Measurements from ENCODE around the gene GLTPD2. TPM values are rescaled to one million over a fixed set of nuclear protein-coding genes. Genes with fewer than 3 reads are reported as not detected.

GLTPD2 gene
- total and polyA plus RNA-seq, 10 of the 15 experiments (the other 5 are each of a cell fraction or from before 2014, with no cell fraction given): 0.16 to 0.34 TPM; not detected in 8

- no peak for TF ChIP-seq BRCA1 (IDR thresholded peaks at IDR 0.05; ENCODE audit: low read depth, low read length)
- TF ChIP-seq KLF5 (IDR thresholded peaks at IDR 0.05; ENCODE audit: partially characterized antibody): no peak
- TF ChIP-seq POLR2AphosphoS2 (IDR thresholded peaks at IDR 0.05; ENCODE audit: low read depth, low read length): no peak
- TF ChIP-seq RUNX3 (IDR thresholded peaks at IDR 0.05; ENCODE audit: low read length): no peak
- no peak for TF ChIP-seq FOXK2 (IDR thresholded peaks at IDR 0.05)
- TF ChIP-seq HDGF (IDR thresholded peaks at IDR 0.05): no peak
- no peak for TF ChIP-seq FOS (IDR thresholded peaks at IDR 0.05; ENCODE audit: borderline replicate concordance, extremely low read depth, insufficient read length)
- TF ChIP-seq SUZ12 (IDR thresholded peaks at IDR 0.05; ENCODE audit: unreplicated experiment): no peak
Observed at GRCh38 chr17:4741544-4741943, 47.2 kb upstream of the GLTPD2 start (continued).

DNA sequence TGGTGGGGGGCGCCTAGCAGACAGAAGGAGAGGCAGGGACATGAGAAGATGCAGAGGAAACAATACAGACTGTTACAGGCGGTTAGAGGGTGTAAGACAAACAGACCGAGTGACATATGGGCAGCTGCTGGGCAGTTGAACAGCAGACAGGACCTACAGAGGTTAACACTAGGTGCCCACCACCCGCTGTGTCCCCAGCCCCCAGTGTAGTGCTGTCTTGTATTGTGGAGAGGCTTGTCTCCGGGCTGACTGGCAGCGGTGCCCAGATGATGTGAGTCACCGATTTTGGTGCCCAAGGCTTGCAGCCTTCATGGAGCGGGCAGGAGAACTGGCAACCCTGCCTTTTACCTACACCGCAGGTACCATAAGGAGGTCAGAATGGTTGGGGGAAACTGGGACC, 46.6 kb upstream of the GLTPD2 start:
- DNase-seq (ENCODE audit: low read depth, low spot score) (no peak), ATAC-seq (no peak), FAIRE-seq (no peak)
- no peak overlapping the region for H3K4me2 ChIP-seq (ENCODE audit: control insufficient read depth, insufficient read depth)
- RAD21 ChIA-PET (ENCODE audit: unreplicated experiment): no interaction called here
- no peak overlapping the region for H3K27ac ChIP-seq (ENCODE audit: control insufficient read depth, insufficient read depth)
- intact Hi-C loops (cut with micrococcal nuclease; ENCODE audit: unreplicated experiment) (no loop called here), in situ Hi-C loops (cut with MboI) (no loop called here)
- H3K27me3 ChIP-seq (replicated peaks in 1 of 2; ENCODE audit: control insufficient read depth in 2 of 2, insufficient read depth in 2 of 2, low read length in 1 of 2): peaks cover 9 to 15% of the 10 kb centered on the region in 2 experiments
- WGBS (ENCODE audit: insufficient coverage, insufficient replicate concordance, low lambda C conversion rate, missing lambda C conversion rate): 61% methylated on average over 9 of the region's 9 CpGs
- POLR2A ChIA-PET: no interaction called here
- H3K9ac ChIP-seq (ENCODE audit: control insufficient read depth, insufficient read depth, low read length): no peak overlapping the region
- no peaks in the 10 kb centered on the region for H3K36me3 ChIP-seq (ENCODE audit: control insufficient read depth in 2 of 2, insufficient read depth in 2 of 2, low read length in 1 of 2)
- H4K20me1 ChIP-seq (ENCODE audit: control insufficient read depth, insufficient read depth): no peaks in the 10 kb centered on the region
- no peak for TF ChIP-seq SP1 (IDR thresholded peaks at IDR 0.05; ENCODE audit: low read depth, low read length)
- TF ChIP-seq EZH2 (IDR thresholded peaks at IDR 0.05; ENCODE audit: borderline replicate concordance, control insufficient read depth, low read depth, low read length): no peak
- TF ChIP-seq RUNX3 (IDR thresholded peaks at IDR 0.05; ENCODE audit: low read length): no peak
- TF ChIP-seq CREB1 (IDR thresholded peaks at IDR 0.05; ENCODE audit: low read depth): no peak
- TF ChIP-seq TCF3 (IDR thresholded peaks at IDR 0.05; ENCODE audit: borderline replicate concordance, insufficient read depth, low read depth, low read length): no peak
- no peak for TF ChIP-seq BRCA1 (IDR thresholded peaks at IDR 0.05; ENCODE audit: low read depth, low read length)
- no peak for TF ChIP-seq ATF3 (IDR thresholded peaks at IDR 0.05; ENCODE audit: borderline replicate concordance, extremely low read depth, low read depth, low read length)
- TF ChIP-seq FOS (IDR thresholded peaks at IDR 0.05; ENCODE audit: borderline replicate concordance, extremely low read depth, insufficient read length): no peak
- TF ChIP-seq ZNF274 (IDR thresholded peaks at IDR 0.05; ENCODE audit: insufficient read depth, insufficient read length): no peak
- TF ChIP-seq RB1 (IDR thresholded peaks at IDR 0.05; ENCODE audit: borderline replicate concordance): no peak
- H2AFZ ChIP-seq (ENCODE audit: control insufficient read depth, low read depth, low read length): no peak overlapping the region
- H3K4me3 ChIP-seq: no peak overlapping the region
- CTCF ChIA-PET: no interaction called here
- H3K79me2 ChIP-seq (ENCODE audit: control insufficient read depth, insufficient read depth, low read length): no peaks in the 10 kb centered on the region
- BruUV-seq (replicated peaks): no TSS peak
- peaks cover 3% of the 10 kb centered on the region; the same call in 1 of the 2 replicates for H3K4me1 ChIP-seq (ENCODE audit: control insufficient read depth, insufficient read depth, low read length)
- H3K9me3 ChIP-seq (replicated peaks; ENCODE audit: control insufficient read depth, insufficient read depth, low read length): no peaks in the 10 kb centered on the region
- SMC1A ChIA-PET (ENCODE audit: uncharacterized antibody, unreplicated experiment): no interaction called here
